ENCODE results near the gene DENND1C. TPM values are rescaled to one million over a fixed set of nuclear protein-coding genes. Genes with fewer than 3 reads are reported as not detected.
A peak's percentile ranks its signal among the peaks of the same experiment; 100 is the strongest.
"Not testable (repeated sequence)": the region's sequence is repeated elsewhere in the genome, so short reads cannot be mapped to it uniquely, and the experiment has no call there.

The DENND1C gene
- total RNA-seq, 1 experiment from 2014 or later: not detected

GRCh38 chr19:6429419-6430221 lies 52.0 kb downstream of the DENND1C start:
- TF ChIP-seq, protein P1, sequence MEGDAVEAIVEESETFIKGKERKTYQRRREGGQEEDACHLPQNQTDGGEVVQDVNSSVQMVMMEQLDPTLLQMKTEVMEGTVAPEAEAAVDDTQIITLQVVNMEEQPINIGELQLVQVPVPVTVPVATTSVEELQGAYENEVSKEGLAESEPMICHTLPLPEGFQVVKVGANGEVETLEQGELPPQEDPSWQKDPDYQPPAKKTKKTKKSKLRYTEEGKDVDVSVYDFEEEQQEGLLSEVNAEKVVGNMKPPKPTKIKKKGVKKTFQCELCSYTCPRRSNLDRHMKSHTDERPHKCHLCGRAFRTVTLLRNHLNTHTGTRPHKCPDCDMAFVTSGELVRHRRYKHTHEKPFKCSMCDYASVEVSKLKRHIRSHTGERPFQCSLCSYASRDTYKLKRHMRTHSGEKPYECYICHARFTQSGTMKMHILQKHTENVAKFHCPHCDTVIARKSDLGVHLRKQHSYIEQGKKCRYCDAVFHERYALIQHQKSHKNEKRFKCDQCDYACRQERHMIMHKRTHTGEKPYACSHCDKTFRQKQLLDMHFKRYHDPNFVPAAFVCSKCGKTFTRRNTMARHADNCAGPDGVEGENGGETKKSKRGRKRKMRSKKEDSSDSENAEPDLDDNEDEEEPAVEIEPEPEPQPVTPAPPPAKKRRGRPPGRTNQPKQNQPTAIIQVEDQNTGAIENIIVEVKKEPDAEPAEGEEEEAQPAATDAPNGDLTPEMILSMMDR (IDR thresholded peaks at IDR 0.05; ENCODE audit: unreplicated experiment): no peak
- Mint-ChIP-seq H3K9me3 (ENCODE audit: low read depth, unreplicated experiment) (no peaks in the 10 kb centered on the region), H3K36me3 (ENCODE audit: insufficient read depth, unreplicated experiment) (peaks cover 13% of the 10 kb centered on the region), H3K4me1 (ENCODE audit: low read depth, unreplicated experiment) (no peaks in the 10 kb centered on the region), H3K27ac (ENCODE audit: unreplicated experiment) (no peak overlapping the region), H3K4me3 (ENCODE audit: low read depth, unreplicated experiment) (no peak overlapping the region), H3K27me3 (ENCODE audit: unreplicated experiment) (no peaks in the 10 kb centered on the region)
- intact Hi-C loops (cut with micrococcal nuclease; ENCODE audit: unreplicated experiment): no loop called here
- no peak for DNase-seq
- CTCF ChIA-PET: no interaction called here
- BruUV-seq (replicated peaks): no TSS peak

- CTCF ChIA-PET; intact Hi-C loops (cut with micrococcal nuclease; ENCODE audit: unreplicated experiment); H3K9me3 Mint-ChIP-seq (ENCODE audit: low read depth, unreplicated experiment); H3K27me3 Mint-ChIP-seq (ENCODE audit: unreplicated experiment); BruUV-seq (replicated peaks); H3K4me1 Mint-ChIP-seq (ENCODE audit: low read depth, unreplicated experiment); H3K27ac Mint-ChIP-seq (ENCODE audit: unreplicated experiment); H3K4me3 Mint-ChIP-seq (ENCODE audit: low read depth, unreplicated experiment); DNase-seq: not testable (repeated sequence)
- H3K36me3 Mint-ChIP-seq (ENCODE audit: insufficient read depth, unreplicated experiment): peaks cover 18% of the 10 kb centered on the region
These were observed 52.7 kb downstream of the DENND1C start for GRCh38 chr19:6428692-6429418.

DNA sequence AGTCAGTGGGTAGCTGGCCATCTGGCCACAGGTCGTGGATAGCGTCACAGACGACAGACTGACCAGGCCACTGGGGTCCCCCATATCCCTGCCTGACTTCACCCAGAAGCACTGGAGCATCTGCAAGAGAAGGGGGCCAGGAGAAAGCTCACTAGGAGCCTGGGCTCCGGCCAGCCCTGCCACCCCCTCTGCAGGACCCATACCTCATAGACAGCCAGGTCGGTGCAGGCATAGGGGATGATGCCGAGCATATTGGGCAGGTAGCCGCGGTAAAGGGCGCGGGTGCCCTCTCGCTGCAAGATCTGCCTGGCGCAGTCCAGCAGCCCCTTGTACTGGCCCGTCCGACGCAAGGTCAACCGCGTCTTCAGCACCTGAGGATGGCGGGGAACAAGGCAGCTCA lies 54.5 kb downstream of the DENND1C start:
- H3K4me3 Mint-ChIP-seq (ENCODE audit: low read depth, unreplicated experiment): no peak overlapping the region
- H3K27ac Mint-ChIP-seq (ENCODE audit: unreplicated experiment): no peak overlapping the region
- H3K27me3 Mint-ChIP-seq (ENCODE audit: unreplicated experiment): no peaks in the 10 kb centered on the region
- CTCF ChIA-PET: no interaction called here
- BruUV-seq (replicated peaks): no TSS peak
- intact Hi-C loops (cut with micrococcal nuclease; ENCODE audit: unreplicated experiment): no loop called here
- peaks cover 31% of the 10 kb centered on the region for H3K36me3 Mint-ChIP-seq (ENCODE audit: insufficient read depth, unreplicated experiment)
- TF ChIP-seq, protein P1 (IDR thresholded peaks at IDR 0.05; ENCODE audit: unreplicated experiment): no peak
- no peaks in the 10 kb centered on the region for H3K9me3 Mint-ChIP-seq (ENCODE audit: low read depth, unreplicated experiment)
- no peak for DNase-seq
- no peaks in the 10 kb centered on the region for H3K4me1 Mint-ChIP-seq (ENCODE audit: low read depth, unreplicated experiment)

DNA sequence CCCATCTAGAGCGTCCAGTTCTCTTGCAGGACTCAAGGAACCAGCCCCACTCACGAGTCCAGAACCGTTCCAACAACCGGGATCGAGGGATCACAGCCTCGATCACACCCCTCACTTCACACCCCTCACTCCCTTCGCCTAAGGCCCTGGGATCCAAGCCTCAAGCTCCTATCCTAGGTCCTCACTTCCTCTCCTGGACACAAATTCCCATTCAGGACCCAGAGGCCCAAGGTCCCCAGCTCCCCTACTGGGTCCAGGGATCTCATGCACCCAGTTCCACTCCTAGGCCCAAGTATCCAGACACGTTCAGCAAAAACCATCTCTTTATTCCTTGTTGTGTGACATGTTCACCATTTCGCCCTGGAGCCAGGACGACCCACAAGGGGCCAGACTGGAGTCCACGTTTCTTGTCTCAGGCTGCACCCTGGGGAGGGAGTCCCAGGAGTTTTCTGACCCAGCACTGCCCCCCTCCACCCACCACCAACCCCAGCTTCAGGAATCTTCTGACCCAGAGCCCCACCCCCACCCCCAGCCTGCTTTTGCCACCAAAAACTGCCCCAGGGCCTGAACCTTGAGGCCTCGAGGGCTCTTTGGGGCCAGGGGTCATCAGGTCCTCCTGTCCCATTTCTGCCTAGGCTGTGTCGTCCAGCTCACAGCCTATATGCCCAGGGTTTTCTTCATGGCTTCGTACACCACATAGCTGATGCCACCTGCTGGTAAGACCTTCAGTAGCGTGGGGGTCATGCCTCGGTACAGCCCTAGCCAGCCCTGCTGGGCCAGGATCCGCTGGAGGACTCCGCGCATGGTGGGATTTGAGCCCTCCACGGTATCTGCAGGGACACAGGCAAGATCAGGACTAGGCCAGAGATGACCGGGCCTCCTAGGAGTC lies 55.6 kb downstream of the DENND1C start:
- Mint-ChIP-seq H3K4me3 (ENCODE audit: low read depth, unreplicated experiment) (peak overlapping the region; percentile 48), H3K9me3 (ENCODE audit: low read depth, unreplicated experiment) (no peaks in the 10 kb centered on the region)

More for the DNA sequence above, 55.6 kb downstream of the DENND1C start:
- TF ChIP-seq, protein P1 (IDR thresholded peaks at IDR 0.05; ENCODE audit: unreplicated experiment): no peak
- Mint-ChIP-seq H3K36me3 (ENCODE audit: insufficient read depth, unreplicated experiment) (peaks cover 31% of the 10 kb centered on the region), H3K27ac (ENCODE audit: unreplicated experiment) (peak overlapping the region; percentile 99), H3K4me1 (ENCODE audit: low read depth, unreplicated experiment) (no peaks in the 10 kb centered on the region), H3K27me3 (ENCODE audit: unreplicated experiment) (no peaks in the 10 kb centered on the region)
- CTCF ChIA-PET: no interaction called here
- intact Hi-C loops (cut with micrococcal nuclease; ENCODE audit: unreplicated experiment): no loop called here
- no peak for DNase-seq
- BruUV-seq (replicated peaks): no TSS peak
